K562 (cell line): Measurements from ENCODE around the gene CCDC137. TPM values are rescaled to one million over a fixed set of nuclear protein-coding genes. Genes with fewer than 3 reads are reported as not detected.

Experiments
- CCNT2 ChIP-seq: IDR thresholded peaks from 2 replicates; pipeline ENCODE4 v1.6.1; 2011; ENCODE audit warnings: borderline replicate concordance, low read depth, mild to moderate bottlenecking, moderate library complexity, mixed read lengths, low read length; ENCODE audit not compliant: insufficient read length; ENCODE audit errors: extremely low read depth
- MAFK ChIP-seq: IDR thresholded peaks from 2 replicates; pipeline ENCODE4 v1.6.1; 2011; ENCODE audit warnings: low read length, improper control_type of control experiment
- NEUROD1 ChIP-seq: fragments of 150-350 bp; IDR thresholded peaks from 2 replicates; pipeline ENCODE4 v1.6.1; 2014; ENCODE audit warnings: borderline replicate concordance, low read length, low read depth; ENCODE audit not compliant: partially characterized antibody
- NFIC ChIP-seq: fragments of 450-650 bp; IDR thresholded peaks from 2 replicates; pipeline ENCODE4 v1.6.1; 2017; ENCODE audit warnings: mild to moderate bottlenecking, inconsistent platforms
- PHF8 ChIP-seq: fragments of 200-600 bp; sonication (generic); IDR thresholded peaks from 2 replicates; pipeline ENCODE4 v1.6.1; 2012; ENCODE audit warnings: mixed run types, mild to moderate bottlenecking, inconsistent platforms, low read length, moderate library complexity, borderline replicate concordance
- PTBP1 ChIP-seq: fragments of 200-400 bp; formaldehyde crosslinking; IDR thresholded peaks from 2 replicates; pipeline ENCODE4 v1.6.1; 2017; ENCODE audit warnings: low read depth, low read length
- TAL1 ChIP-seq: fragments of 450-650 bp; IDR thresholded peaks from 2 replicates; pipeline ENCODE4 v1.6.1; 2016; ENCODE audit warnings: mild to moderate bottlenecking
- U2AF1 ChIP-seq: fragments of 200-400 bp; formaldehyde crosslinking; optimal IDR thresholded peaks from 2 replicates; pipeline ENCODE3; 2017; ENCODE audit warnings: mild to moderate bottlenecking, low read depth, low read length, moderate library complexity
- ZNF197 ChIP-seq: fragments of 200-800 bp; sonication (Bioruptor generic); IDR thresholded peaks from 2 replicates; pipeline ENCODE4 v1.6.1; 2016; ENCODE audit warnings: low read depth, missing genetic modification characterization, missing compliant biosample characterization
- ZNF232 ChIP-seq: sonication (generic); formaldehyde crosslinking; IDR thresholded peaks from 2 replicates; pipeline ENCODE4 v1.8.0; 2022; ENCODE audit warnings: mild to moderate bottlenecking, missing genetic modification reagents
- polyA plus RNA-seq, 8 experiments: library from polyadenylated mRNA; depleted of rRNA in 4 of 8; stranded (reverse) in 5 of 8; unstranded in 3 of 8; fragments of >200 nt; fragmentation: Nextera tagmentation in 2 of 8; fragmentation: Illumina TruSeq in 1 of 8; extraction: Ambion mirVana in 2 of 8; extraction: Trizol in 1 of 8; gene quantifications; 2 replicates each; pipeline versions ENCODE4 v1.2.1 to v1.2.3, GENCODE V29; 2011 to 2014; ENCODE audit warnings: inconsistent platforms in 1 of 8, missing spikeins in 1 of 8
- total RNA-seq, 7 experiments: library from RNA; depleted of rRNA in 6 of 7; stranded (reverse); fragments of >200 nt in 6 of 7; fragmentation: Illumina TruSeq in 2 of 7; extraction: Trizol in 2 of 7; gene quantifications; 2 replicates each; pipeline versions ENCODE4 v1.2.1 to v1.2.3, GENCODE V29; 2011 to 2021; ENCODE audit warnings: low replicate concordance in 1 of 7
- TF ChIP-seq, protein P1 (sequence below): fragments of 450-650 bp; IDR thresholded peaks from 2 replicates; pipeline ENCODE4 v1.6.1; 2017; ENCODE audit warnings: antibody characterized with exemption
- TF ChIP-seq, protein P2 (sequence below), 2 experiments: fragments of 450-650 bp in 1 of 2; sonication (generic) in 1 of 2; formaldehyde crosslinking in 1 of 2; IDR thresholded peaks in 1 of 2; conservative IDR thresholded peaks in 1 of 2; 2 replicates each; pipeline versions ENCODE4 v1.6.1 to v1.8.1; 2016 to 2023; ENCODE audit warnings: mild to moderate bottlenecking in 2 of 2, moderate library complexity in 2 of 2, inconsistent platforms in 1 of 2, missing genetic modification reagents in 1 of 2
- TF ChIP-seq, protein P3 (sequence below): fragments of 450-650 bp; formaldehyde crosslinking; IDR thresholded peaks from 2 replicates; pipeline ENCODE4 v1.4.0; 2020; ENCODE audit warnings: mild to moderate bottlenecking, moderate library complexity
- TF ChIP-seq, protein P4 (sequence below): fragments of 200-800 bp; sonication (Bioruptor generic); IDR thresholded peaks from 2 replicates; pipeline ENCODE4 v1.6.1; 2016; ENCODE audit warnings: missing genetic modification characterization, missing compliant biosample characterization
- TF ChIP-seq, protein P5 (sequence below): sonication (generic); formaldehyde crosslinking; IDR thresholded peaks from 2 replicates; pipeline ENCODE4 v1.8.0; 2022; ENCODE audit warnings: mild to moderate bottlenecking, missing genetic modification reagents

CCDC137 gene
- total and polyA plus RNA-seq, 9 of the 15 experiments (the other 6 are each of a cell fraction or from before 2014, with no cell fraction given): 2.3 to 68.1 (median 38.3) TPM

DNA sequence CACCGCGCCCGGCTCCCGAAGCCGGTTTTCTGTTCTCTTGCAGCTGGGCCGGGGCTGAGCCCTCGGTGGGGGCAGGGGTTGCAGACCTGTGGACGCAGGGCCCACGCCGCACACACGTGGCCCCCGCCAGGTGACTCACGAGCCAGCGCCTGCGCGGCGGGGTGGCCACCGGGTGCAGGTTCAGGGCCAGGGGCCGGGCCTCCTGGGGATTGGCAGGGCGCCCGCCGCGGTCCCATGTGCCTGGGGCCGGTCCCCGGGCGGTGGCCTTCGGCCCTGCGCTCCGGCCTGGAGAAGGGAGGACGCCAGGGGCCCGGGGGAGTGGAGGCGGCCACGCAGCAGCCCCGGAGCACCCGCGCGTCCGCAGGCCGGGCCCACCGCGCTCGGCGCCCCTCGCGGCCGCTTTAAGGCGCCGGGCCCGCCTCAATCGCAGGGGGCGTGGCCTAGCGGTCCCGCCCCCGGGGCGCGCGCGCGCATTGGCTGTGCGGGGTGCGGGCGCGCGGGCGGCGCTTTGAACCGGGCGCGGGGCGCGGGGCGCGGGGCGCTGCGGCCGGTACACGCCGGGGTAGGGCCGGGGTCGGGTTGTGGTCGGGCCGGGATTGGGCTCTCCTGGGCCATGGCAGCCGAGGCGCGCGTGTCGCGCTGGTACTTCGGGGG, 45.4 kb downstream of the CCDC137 start, which contains the start of gene SLC25A10 (continued):
- TF ChIP-seq, protein P1, sequence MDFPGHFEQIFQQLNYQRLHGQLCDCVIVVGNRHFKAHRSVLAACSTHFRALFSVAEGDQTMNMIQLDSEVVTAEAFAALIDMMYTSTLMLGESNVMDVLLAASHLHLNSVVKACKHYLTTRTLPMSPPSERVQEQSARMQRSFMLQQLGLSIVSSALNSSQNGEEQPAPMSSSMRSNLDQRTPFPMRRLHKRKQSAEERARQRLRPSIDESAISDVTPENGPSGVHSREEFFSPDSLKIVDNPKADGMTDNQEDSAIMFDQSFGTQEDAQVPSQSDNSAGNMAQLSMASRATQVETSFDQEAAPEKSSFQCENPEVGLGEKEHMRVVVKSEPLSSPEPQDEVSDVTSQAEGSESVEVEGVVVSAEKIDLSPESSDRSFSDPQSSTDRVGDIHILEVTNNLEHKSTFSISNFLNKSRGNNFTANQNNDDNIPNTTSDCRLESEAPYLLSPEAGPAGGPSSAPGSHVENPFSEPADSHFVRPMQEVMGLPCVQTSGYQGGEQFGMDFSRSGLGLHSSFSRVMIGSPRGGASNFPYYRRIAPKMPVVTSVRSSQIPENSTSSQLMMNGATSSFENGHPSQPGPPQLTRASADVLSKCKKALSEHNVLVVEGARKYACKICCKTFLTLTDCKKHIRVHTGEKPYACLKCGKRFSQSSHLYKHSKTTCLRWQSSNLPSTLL: no peak
- TF ChIP-seq, protein P2, sequence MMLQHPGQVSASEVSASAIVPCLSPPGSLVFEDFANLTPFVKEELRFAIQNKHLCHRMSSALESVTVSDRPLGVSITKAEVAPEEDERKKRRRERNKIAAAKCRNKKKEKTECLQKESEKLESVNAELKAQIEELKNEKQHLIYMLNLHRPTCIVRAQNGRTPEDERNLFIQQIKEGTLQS (IDR thresholded peaks at IDR 0.05): peak; percentile 58
- TF ChIP-seq, protein P2 (CRISPR knock-in tag; conservative IDR thresholded peaks at IDR 0.05): 0 out of 2 replicates have a peak, but pooled peaks have one; percentile 74
- TF ChIP-seq NFIC (peak; percentile 86), U2AF1 (no peak), MAFK (no peak), ZNF232 (peak; percentile 74; the same call in 1 of the 2 replicates), PHF8 (peak; percentile 60; the same call in 1 of the 2 replicates), TAL1 (no peak), NEUROD1 (peak; percentile 55), PTBP1 (no peak), ZNF197 (no peak), CCNT2 (peak; percentile 80)
- TF ChIP-seq, protein P3, sequence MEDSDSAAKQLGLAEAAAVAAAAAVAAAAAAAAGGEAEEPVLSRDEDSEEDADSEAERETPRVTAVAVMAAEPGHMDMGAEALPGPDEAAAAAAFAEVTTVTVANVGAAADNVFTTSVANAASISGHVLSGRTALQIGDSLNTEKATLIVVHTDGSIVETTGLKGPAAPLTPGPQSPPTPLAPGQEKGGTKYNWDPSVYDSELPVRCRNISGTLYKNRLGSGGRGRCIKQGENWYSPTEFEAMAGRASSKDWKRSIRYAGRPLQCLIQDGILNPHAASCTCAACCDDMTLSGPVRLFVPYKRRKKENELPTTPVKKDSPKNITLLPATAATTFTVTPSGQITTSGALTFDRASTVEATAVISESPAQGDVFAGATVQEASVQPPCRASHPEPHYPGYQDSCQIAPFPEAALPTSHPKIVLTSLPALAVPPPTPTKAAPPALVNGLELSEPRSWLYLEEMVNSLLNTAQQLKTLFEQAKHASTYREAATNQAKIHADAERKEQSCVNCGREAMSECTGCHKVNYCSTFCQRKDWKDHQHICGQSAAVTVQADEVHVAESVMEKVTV (CRISPR knock-in tag): no peak
- TF ChIP-seq, protein P4, sequence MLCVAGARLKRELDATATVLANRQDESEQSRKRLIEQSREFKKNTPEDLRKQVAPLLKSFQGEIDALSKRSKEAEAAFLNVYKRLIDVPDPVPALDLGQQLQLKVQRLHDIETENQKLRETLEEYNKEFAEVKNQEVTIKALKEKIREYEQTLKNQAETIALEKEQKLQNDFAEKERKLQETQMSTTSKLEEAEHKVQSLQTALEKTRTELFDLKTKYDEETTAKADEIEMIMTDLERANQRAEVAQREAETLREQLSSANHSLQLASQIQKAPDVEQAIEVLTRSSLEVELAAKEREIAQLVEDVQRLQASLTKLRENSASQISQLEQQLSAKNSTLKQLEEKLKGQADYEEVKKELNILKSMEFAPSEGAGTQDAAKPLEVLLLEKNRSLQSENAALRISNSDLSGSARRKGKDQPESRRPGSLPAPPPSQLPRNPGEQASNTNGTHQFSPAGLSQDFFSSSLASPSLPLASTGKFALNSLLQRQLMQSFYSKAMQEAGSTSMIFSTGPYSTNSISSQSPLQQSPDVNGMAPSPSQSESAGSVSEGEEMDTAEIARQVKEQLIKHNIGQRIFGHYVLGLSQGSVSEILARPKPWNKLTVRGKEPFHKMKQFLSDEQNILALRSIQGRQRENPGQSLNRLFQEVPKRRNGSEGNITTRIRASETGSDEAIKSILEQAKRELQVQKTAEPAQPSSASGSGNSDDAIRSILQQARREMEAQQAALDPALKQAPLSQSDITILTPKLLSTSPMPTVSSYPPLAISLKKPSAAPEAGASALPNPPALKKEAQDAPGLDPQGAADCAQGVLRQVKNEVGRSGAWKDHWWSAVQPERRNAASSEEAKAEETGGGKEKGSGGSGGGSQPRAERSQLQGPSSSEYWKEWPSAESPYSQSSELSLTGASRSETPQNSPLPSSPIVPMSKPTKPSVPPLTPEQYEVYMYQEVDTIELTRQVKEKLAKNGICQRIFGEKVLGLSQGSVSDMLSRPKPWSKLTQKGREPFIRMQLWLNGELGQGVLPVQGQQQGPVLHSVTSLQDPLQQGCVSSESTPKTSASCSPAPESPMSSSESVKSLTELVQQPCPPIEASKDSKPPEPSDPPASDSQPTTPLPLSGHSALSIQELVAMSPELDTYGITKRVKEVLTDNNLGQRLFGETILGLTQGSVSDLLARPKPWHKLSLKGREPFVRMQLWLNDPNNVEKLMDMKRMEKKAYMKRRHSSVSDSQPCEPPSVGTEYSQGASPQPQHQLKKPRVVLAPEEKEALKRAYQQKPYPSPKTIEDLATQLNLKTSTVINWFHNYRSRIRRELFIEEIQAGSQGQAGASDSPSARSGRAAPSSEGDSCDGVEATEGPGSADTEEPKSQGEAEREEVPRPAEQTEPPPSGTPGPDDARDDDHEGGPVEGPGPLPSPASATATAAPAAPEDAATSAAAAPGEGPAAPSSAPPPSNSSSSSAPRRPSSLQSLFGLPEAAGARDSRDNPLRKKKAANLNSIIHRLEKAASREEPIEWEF (CRISPR knock-in tag): no peak
- TF ChIP-seq, protein P5, sequence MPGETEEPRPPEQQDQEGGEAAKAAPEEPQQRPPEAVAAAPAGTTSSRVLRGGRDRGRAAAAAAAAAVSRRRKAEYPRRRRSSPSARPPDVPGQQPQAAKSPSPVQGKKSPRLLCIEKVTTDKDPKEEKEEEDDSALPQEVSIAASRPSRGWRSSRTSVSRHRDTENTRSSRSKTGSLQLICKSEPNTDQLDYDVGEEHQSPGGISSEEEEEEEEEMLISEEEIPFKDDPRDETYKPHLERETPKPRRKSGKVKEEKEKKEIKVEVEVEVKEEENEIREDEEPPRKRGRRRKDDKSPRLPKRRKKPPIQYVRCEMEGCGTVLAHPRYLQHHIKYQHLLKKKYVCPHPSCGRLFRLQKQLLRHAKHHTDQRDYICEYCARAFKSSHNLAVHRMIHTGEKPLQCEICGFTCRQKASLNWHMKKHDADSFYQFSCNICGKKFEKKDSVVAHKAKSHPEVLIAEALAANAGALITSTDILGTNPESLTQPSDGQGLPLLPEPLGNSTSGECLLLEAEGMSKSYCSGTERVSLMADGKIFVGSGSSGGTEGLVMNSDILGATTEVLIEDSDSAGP: no peak
